ENCODE measurements around the gene BTNL3.

DNA sequence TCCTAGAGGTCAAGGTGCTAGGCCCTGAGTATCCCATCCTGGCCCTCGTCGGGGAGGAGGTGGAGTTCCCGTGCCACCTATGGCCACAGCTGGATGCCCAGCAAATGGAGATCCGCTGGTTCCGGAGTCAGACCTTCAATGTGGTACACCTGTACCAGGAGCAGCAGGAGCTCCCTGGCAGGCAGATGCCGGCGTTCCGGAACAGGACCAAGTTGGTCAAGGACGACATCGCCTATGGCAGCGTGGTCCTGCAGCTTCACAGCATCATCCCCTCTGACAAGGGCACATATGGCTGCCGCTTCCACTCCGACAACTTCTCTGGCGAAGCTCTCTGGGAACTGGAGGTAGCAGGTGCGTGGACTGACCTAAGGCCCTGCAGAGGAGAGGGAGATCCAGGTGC is 59.3 kb downstream of the BTNL3 start:
- no peak for TF ChIP-seq POLR2A (IDR thresholded peaks at IDR 0.05)
- TF ChIP-seq, protein P1, sequence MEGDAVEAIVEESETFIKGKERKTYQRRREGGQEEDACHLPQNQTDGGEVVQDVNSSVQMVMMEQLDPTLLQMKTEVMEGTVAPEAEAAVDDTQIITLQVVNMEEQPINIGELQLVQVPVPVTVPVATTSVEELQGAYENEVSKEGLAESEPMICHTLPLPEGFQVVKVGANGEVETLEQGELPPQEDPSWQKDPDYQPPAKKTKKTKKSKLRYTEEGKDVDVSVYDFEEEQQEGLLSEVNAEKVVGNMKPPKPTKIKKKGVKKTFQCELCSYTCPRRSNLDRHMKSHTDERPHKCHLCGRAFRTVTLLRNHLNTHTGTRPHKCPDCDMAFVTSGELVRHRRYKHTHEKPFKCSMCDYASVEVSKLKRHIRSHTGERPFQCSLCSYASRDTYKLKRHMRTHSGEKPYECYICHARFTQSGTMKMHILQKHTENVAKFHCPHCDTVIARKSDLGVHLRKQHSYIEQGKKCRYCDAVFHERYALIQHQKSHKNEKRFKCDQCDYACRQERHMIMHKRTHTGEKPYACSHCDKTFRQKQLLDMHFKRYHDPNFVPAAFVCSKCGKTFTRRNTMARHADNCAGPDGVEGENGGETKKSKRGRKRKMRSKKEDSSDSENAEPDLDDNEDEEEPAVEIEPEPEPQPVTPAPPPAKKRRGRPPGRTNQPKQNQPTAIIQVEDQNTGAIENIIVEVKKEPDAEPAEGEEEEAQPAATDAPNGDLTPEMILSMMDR (IDR thresholded peaks at IDR 0.05) = no peak

Data from heart left ventricle (tissue), 13 donors.